Epithelial cell of proximal tubule (primary cell): ENCODE results near the gene FOSL2. TPM values are rescaled to one million over a fixed set of nuclear protein-coding genes. Genes with fewer than 3 reads are reported as not detected.

ENCODE experiments used
- DNase-seq: peaks from one replicate; pipeline ENCODE4 v3.0.0-alpha.2; 2011; ENCODE audit warnings: low read depth
- H3K4me3 ChIP-seq: 2 replicates; pipeline ENCODE4 v1.5.1; 2011; ENCODE audit warnings: low read depth, mild to moderate bottlenecking, low read length
- total RNA-seq: library from RNA; depleted of rRNA; stranded (reverse); fragments of >200 nt; gene quantifications from 2 replicates; pipeline ENCODE4 v1.2.3, GENCODE V29; 2015
- TF ChIP-seq, protein P1 (sequence below): conservative IDR thresholded peaks from 2 replicates; pipeline ENCODE4 v1.5.1; 2012; ENCODE audit warnings: low read depth, mild to moderate bottlenecking, low read length

Gene FOSL2
- total RNA-seq, 1 donor from 2014 or later: 91.8 TPM

DNA sequence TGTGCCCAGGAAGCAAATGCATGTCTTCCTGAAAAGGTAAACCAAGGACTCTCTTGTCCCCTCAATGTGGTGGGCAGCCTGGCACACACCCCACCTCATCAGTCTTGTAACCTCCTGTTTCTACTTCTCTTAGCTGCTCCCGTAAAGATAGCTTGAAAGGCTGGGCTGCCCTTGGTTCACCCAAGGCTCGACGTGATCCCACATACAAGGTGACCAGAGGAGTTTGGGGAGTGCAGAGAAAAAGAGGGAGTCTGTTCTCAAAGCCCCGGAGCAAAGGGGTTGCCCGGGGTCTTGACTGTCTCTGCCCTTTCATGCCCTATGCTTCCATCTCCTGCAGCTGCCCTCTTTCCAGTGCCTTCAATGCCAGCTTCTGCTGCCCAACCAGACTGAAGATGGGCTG, 18.3 kb upstream of the FOSL2 start:
- DNase-seq: no peak
- H3K4me3 ChIP-seq: no peak overlapping the region
- TF ChIP-seq, protein P1, sequence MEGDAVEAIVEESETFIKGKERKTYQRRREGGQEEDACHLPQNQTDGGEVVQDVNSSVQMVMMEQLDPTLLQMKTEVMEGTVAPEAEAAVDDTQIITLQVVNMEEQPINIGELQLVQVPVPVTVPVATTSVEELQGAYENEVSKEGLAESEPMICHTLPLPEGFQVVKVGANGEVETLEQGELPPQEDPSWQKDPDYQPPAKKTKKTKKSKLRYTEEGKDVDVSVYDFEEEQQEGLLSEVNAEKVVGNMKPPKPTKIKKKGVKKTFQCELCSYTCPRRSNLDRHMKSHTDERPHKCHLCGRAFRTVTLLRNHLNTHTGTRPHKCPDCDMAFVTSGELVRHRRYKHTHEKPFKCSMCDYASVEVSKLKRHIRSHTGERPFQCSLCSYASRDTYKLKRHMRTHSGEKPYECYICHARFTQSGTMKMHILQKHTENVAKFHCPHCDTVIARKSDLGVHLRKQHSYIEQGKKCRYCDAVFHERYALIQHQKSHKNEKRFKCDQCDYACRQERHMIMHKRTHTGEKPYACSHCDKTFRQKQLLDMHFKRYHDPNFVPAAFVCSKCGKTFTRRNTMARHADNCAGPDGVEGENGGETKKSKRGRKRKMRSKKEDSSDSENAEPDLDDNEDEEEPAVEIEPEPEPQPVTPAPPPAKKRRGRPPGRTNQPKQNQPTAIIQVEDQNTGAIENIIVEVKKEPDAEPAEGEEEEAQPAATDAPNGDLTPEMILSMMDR: no peak

DNA sequence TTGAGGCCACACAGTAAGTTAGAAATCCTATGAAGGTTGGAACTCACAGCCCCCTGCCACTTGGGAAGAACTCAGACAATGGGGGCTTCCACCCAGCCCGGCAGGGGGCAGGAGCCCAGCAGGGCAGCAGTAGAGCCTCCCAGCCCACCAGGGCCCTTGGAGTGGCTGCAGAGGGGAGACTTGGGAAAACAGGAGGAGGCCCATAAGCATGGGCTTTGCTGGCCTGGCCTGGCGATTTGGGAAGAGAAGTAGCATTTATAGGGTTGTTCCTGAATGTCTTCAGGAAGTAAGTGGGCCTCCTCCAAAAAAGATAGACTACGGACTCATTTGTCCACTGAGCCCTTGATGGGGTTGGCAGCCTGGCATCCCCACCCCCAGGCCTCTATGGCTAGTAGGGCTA, 17.4 kb upstream of the FOSL2 start:
- TF ChIP-seq, protein P1: no peak
- no peak for DNase-seq

DNA sequence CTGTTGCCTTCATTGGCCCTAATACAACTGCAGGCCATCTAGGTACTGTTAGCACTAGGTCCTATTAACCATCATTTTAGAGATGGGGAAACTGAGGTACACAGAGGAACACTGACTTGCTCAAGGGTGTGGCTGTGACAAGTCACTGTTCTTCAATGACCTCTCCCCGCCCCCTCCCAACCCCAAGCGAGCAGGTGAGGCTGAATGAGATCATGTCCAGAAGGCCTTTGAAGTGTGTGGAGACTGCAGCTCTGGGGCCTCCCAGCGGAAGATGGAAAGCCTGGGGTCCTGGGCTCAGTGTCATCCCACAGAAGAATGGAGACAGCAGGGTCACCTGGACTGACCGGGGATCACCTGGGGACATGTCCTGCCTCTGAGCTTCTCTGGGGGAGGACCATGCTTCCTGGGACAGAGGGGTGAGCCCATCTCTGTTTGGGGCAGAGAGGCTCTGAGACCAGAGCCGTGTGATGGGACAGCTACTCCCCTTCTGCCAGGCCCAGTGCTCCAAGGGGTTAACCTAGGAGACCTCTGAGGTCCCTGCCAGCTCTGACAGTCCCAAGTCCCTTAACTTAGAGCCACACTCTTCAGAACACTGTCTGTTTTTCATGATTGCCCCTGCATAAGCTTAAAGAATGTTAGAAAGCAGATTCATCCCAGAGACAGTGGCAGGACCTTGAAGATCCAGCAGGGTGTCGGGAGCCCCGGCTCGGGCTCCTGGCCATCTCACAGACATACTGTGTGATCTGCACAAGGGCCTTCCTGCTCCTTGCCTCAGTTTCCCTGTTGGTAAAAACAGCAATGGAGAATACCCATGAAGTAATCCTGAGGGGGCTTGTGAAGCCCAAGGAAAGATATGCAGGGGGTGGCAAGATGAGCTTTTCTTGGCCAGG, 16.7 kb upstream of the FOSL2 start:
- no peak for DNase-seq
- TF ChIP-seq, protein P1: no peak
- H3K4me3 ChIP-seq: no peak overlapping the region

More for the DNA sequence above, 17.4 kb upstream of the FOSL2 start:
- no peak overlapping the region for H3K4me3 ChIP-seq

DNA sequence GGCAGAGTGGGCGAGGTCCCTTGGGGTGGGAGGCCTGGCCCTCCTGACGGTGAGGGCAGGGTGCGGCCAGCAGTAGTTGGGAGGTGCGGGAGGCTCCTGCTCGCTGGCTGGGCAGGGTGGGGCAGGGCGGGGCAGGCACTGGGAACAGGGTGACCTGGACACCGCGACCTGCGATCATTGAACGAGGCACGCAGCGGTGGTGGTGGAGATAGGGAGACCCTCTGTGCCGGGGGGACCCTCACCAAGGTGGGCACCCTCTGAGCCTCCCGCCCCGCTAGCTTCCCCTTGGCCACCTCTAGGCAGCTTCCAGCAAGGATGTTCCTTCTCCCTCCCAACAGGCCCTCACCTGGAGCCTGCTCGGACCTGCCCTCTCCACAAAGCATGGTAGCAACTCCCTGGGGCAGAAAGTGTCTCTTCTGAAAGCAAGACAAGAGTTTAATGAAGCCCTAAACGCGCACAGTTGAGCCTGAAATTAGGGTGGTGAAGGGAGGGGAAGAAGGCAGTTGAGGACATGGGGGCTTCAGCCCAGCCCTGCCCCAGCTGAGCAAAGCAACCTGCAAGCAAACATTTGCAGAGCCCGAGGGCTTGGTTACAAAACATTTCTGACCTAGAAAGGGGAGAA, 15.4 kb upstream of the FOSL2 start:
- no peak overlapping the region for H3K4me3 ChIP-seq
- DNase-seq: no peak
- TF ChIP-seq, protein P1: no peak

DNA sequence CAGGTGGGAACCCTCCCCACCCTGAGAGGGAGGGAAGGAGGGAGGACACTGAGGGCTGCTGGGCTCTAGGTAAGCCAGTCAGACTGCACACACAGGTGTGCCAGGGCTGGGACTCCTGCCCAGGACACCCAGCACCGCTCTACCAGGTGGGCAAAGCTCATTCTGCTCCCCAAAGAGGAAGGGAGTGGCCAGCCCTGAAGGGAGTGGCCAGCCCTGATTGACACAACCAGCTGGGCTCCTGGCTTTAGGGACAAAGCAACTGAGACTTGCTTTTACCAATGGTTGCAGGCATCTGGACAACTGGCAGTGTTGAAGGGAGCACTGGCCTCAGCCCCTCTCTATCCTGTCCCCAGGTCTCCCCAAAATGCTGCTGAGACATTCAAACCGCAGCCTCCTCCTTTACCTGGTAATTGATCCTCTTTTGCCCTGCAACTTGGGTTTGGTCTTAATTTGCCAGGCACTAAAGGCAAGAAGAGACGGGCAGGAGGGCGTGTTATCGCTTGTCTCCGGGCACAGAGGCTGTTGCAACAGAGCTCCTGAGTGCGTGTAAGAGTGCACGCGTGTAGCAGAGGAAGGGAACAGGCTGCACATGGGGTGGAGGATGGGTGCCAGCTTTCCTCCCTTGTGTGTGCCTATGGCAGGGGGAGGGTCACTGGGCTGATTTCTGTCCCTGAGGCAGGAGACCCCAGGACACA, 14.5 kb upstream of the FOSL2 start:
- H3K4me3 ChIP-seq: no peak overlapping the region
- no peak for DNase-seq
- TF ChIP-seq, protein P1: no peak

DNA sequence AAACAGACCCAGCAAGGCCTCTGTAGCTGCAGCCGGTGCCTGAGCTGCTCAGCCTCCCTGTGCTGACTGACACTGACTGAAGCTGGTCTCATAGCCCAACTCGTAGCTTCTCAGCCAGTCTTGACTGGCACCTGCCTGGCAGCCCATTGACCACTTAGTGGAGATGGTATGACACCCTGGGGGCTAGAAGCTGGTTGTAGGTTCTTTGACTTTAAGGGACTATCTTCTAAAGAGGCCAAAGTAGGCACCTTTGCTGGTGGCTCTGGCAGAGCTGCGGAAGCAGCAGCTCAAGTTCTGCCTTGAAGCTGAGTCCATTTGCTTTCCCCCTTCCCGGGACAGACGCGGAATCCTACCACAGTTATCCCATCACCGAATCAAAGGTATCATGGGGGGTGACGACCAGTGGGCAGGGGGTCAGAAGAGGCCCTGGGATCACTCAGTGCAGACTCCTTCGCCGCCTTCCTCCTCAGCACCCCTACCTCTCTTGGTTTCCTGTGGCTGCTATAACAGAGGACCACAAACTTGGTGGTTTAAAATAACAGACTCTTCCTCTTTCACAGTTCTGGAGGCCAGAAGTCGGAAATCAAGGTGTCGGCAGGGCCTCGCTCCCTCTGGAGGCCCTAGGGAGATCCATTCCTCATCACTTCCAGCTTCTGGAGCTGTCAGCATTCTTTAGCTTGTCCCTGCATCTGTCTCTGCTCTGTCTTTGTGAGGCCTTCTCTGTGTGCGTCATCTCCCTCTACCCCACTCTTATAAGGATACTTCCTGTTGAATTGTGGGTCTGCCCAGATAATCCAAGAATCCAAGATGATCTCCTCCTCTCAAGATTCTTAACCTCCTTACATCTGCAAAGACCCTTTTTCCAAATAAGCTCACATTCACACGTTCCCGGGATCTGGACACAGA, 13.7 kb upstream of the FOSL2 start:
- no peak for DNase-seq
- no peak overlapping the region for H3K4me3 ChIP-seq
- TF ChIP-seq, protein P1: no peak
